WTC11 (cell line): ENCODE data around the gene LRRC70. TPM values are rescaled to one million over a fixed set of nuclear protein-coding genes. Genes with fewer than 3 reads are reported as not detected.
A peak's percentile ranks its signal among the peaks of the same experiment; 100 is the strongest.
"Not testable (repeated sequence)": the region's sequence is repeated elsewhere in the genome, so short reads cannot be mapped to it uniquely, and the experiment has no call there.

Experiments
- ATAC-seq: fragments of 200-7000 bp; cut with Tn5 transposase; 2 replicates; pipeline ENCODE4 v1.10.0; 2021; ENCODE audit warnings: mild to moderate bottlenecking, moderate library complexity
- CTCF ChIA-PET: fragments of 300-600 bp; sonication (Branson Sonifier 250); formaldehyde crosslinking; loops from one replicate; lab custom pipeline; 2021; ENCODE audit warnings: antibody characterized with exemption; lab: Charles Lee
- POLR2A ChIA-PET: fragments of 350-600 bp; sonication (Branson Sonifier 250); formaldehyde crosslinking; loops from one replicate; lab custom pipeline; 2021; ENCODE audit warnings: antibody characterized with exemption; lab: Charles Lee
- DNase-seq: peaks from one replicate; pipeline ENCODE4 v3.0.0; 2021; ENCODE audit warnings: low spot score
- H3K27ac Mint-ChIP-seq: 2 replicates; pipeline ENCODE4 v1.8.0; 2021; ENCODE audit warnings: mixed read lengths
- H3K27me3 Mint-ChIP-seq: 2 replicates; pipeline ENCODE4 v1.8.0; 2021; ENCODE audit warnings: low read depth, mild to moderate bottlenecking, moderate library complexity, mixed read lengths
- H3K36me3 Mint-ChIP-seq: 2 replicates; pipeline ENCODE4 v1.8.0; 2021; ENCODE audit warnings: mixed read lengths
- H3K4me1 Mint-ChIP-seq: 2 replicates; pipeline ENCODE4 v1.8.0; 2022; ENCODE audit warnings: mixed read lengths
- H3K4me3 Mint-ChIP-seq: 2 replicates; pipeline ENCODE4 v1.8.0; 2021; ENCODE audit warnings: mild to moderate bottlenecking, moderate library complexity, mixed read lengths
- H3K9me3 Mint-ChIP-seq: 2 replicates; pipeline ENCODE4 v1.8.0; 2021; ENCODE audit warnings: mixed read lengths
- E2F4 ChIP-seq: sonication (generic); formaldehyde crosslinking; IDR thresholded peaks from 2 replicates; pipeline ENCODE4 v1.8.1; 2022; ENCODE audit warnings: low read depth, mild to moderate bottlenecking, moderate library complexity, missing genetic modification reagents, borderline replicate concordance
- EMX1 ChIP-seq: fragments of 250-450 bp; sonication (Bioruptor Pico); IDR thresholded peaks from 2 replicates; pipeline ENCODE4 v1.8.0; 2021; ENCODE audit warnings: mild to moderate bottlenecking
- ERG ChIP-seq: fragments of 250-450 bp; sonication (Bioruptor Pico); IDR thresholded peaks from 2 replicates; pipeline ENCODE4 v1.8.0; 2021; ENCODE audit warnings: mild to moderate bottlenecking
- ETV6 ChIP-seq: sonication (generic); formaldehyde crosslinking; IDR thresholded peaks from 2 replicates; pipeline ENCODE4 v1.8.1; 2022; ENCODE audit warnings: mild to moderate bottlenecking, missing genetic modification reagents
- FOXJ3 ChIP-seq: sonication (generic); formaldehyde crosslinking; IDR thresholded peaks from 2 replicates; pipeline ENCODE4 v1.9.0; 2021; ENCODE audit warnings: missing genetic modification reagents, mild to moderate bottlenecking, borderline replicate concordance
- IRF2 ChIP-seq: sonication (generic); formaldehyde crosslinking; IDR thresholded peaks from 2 replicates; pipeline ENCODE4 v1.8.0; 2022; ENCODE audit warnings: low read depth, missing genetic modification reagents, borderline replicate concordance
- JUN ChIP-seq: sonication (generic); formaldehyde crosslinking; IDR thresholded peaks from 2 replicates; pipeline ENCODE4 v1.8.0; 2023; ENCODE audit warnings: mild to moderate bottlenecking, missing genetic modification reagents
- MYBL2 ChIP-seq: sonication (generic); formaldehyde crosslinking; IDR thresholded peaks from 2 replicates; pipeline ENCODE4 v1.8.1; 2023; ENCODE audit warnings: mild to moderate bottlenecking, moderate library complexity, missing genetic modification reagents
- USF1 ChIP-seq: sonication (generic); formaldehyde crosslinking; IDR thresholded peaks from 2 replicates; pipeline ENCODE4 v1.8.0; 2022; ENCODE audit warnings: mild to moderate bottlenecking, missing genetic modification reagents
- ZMAT4 ChIP-seq: fragments of 250-450 bp; sonication (Bioruptor Pico); IDR thresholded peaks from 2 replicates; pipeline ENCODE4 v1.9.0; 2021; ENCODE audit warnings: mild to moderate bottlenecking
- total RNA-seq: library from RNA; stranded (reverse); gene quantifications from 3 replicates; pipeline ENCODE4 v1.2.3, GENCODE V29; 2021
- TF ChIP-seq, protein P1 (sequence below): sonication (generic); formaldehyde crosslinking; IDR thresholded peaks from 2 replicates; pipeline ENCODE4 v1.8.1; 2022; ENCODE audit warnings: mild to moderate bottlenecking, missing genetic modification reagents, moderate library complexity, borderline replicate concordance
- TF ChIP-seq, protein P2 (sequence below): sonication (generic); formaldehyde crosslinking; IDR thresholded peaks from 2 replicates; pipeline ENCODE4 v1.8.0; 2023; ENCODE audit warnings: missing genetic modification reagents
- TF ChIP-seq, protein P3 (sequence below): fragments of 250-450 bp; sonication (Bioruptor Pico); IDR thresholded peaks from 2 replicates; pipeline ENCODE4 v1.9.0; 2021; ENCODE audit warnings: mild to moderate bottlenecking, borderline replicate concordance

LRRC70 gene
- total RNA-seq, 1 experiment from 2014 or later: 0.37 TPM

- TF ChIP-seq ETV6 (CRISPR knock-in tag) (no peak), MYBL2 (CRISPR knock-in tag) (no peak), EMX1 (CRISPR knock-in tag) (no peak), ERG (no peak), E2F4 (CRISPR knock-in tag) (no peak), FOXJ3 (no peak)
- TF ChIP-seq, protein P1, sequence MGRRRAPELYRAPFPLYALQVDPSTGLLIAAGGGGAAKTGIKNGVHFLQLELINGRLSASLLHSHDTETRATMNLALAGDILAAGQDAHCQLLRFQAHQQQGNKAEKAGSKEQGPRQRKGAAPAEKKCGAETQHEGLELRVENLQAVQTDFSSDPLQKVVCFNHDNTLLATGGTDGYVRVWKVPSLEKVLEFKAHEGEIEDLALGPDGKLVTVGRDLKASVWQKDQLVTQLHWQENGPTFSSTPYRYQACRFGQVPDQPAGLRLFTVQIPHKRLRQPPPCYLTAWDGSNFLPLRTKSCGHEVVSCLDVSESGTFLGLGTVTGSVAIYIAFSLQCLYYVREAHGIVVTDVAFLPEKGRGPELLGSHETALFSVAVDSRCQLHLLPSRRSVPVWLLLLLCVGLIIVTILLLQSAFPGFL (CRISPR knock-in tag): no peak
- TF ChIP-seq, protein P2, sequence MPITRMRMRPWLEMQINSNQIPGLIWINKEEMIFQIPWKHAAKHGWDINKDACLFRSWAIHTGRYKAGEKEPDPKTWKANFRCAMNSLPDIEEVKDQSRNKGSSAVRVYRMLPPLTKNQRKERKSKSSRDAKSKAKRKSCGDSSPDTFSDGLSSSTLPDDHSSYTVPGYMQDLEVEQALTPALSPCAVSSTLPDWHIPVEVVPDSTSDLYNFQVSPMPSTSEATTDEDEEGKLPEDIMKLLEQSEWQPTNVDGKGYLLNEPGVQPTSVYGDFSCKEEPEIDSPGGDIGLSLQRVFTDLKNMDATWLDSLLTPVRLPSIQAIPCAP (CRISPR knock-in tag): no peak
Observed at GRCh38 chr5:62623271-62623670, 44.7 kb downstream of the LRRC70 start (continued).

DNA sequence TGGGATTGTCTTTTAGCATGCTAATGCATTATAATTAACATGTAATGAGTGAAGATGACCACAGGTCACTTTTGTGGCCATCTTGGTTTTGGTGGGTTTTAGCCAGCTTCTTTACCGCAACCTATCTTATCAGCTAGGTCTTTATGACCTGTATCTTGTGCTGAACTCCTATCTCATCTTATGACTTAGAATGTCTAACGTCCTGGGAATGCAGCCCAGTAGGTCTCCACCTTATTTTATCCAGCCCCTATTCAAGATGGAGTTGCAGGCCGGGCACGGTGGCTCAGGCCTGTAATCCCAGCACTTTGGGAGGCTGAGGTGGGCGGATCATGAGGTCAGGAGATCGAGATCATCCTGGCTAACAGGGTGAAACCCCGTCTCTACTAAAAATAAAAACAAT lies 45.8 kb downstream of the LRRC70 start:
- H3K36me3 Mint-ChIP-seq, H3K4me3 Mint-ChIP-seq, H3K27me3 Mint-ChIP-seq, DNase-seq, H3K9me3 Mint-ChIP-seq, POLR2A ChIA-PET, ATAC-seq, CTCF ChIA-PET, H3K27ac Mint-ChIP-seq: not testable (repeated sequence)
- peaks cover 62% of the 10 kb centered on the region for H3K4me1 Mint-ChIP-seq

- TF ChIP-seq USF1 (CRISPR knock-in tag) (no peak), IRF2 (no peak)
- TF ChIP-seq, all 79 proteins: peak for 0
- no peaks in the 10 kb centered on the region for H3K27me3 Mint-ChIP-seq
- peaks cover 11% of the 10 kb centered on the region; the same call in 1 of the 2 replicates for H3K36me3 Mint-ChIP-seq
- ATAC-seq (peak; percentile 72), DNase-seq (no peak)
- CTCF ChIA-PET: interaction anchor here (1.1 to 1.3 kb wide), 3 partner anchors 40 to 166 kb away, joined by 3 read pairs; no protein-coding TSS in a partner anchor
- H3K4me3 Mint-ChIP-seq: peak overlapping the region; percentile 32
- H3K4me1 Mint-ChIP-seq: peaks cover 46% of the 10 kb centered on the region
- no peaks in the 10 kb centered on the region for H3K9me3 Mint-ChIP-seq
- H3K27ac Mint-ChIP-seq: peak overlapping the region; percentile 54
- POLR2A ChIA-PET: no interaction called here
Observed at GRCh38 chr5:62626534-62626933, 47.9 kb downstream of the LRRC70 start.

DNA sequence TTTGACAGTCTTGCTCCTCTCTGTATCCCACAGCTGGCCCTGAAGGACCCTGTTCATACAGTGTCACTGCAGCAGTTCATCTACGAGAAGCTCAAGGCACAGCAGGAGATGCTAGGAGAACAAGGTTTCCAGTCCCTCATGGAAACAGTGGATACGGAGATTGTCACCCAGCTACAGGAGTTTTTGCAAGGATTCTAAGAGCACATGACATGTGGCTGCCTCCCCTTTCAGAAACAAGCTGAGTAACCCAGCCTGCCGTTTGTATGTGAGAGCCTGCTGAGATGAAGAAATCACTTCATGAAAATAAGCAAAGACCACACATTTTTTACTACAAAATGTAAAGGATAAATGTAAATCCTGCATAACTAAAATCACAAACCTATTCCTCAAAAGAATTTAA lies 48.5 kb downstream of the LRRC70 start:
- H3K4me3 Mint-ChIP-seq: peak overlapping the region; percentile 32
- TF ChIP-seq JUN (no peak), ZMAT4 (no peak)
- TF ChIP-seq, protein P3, sequence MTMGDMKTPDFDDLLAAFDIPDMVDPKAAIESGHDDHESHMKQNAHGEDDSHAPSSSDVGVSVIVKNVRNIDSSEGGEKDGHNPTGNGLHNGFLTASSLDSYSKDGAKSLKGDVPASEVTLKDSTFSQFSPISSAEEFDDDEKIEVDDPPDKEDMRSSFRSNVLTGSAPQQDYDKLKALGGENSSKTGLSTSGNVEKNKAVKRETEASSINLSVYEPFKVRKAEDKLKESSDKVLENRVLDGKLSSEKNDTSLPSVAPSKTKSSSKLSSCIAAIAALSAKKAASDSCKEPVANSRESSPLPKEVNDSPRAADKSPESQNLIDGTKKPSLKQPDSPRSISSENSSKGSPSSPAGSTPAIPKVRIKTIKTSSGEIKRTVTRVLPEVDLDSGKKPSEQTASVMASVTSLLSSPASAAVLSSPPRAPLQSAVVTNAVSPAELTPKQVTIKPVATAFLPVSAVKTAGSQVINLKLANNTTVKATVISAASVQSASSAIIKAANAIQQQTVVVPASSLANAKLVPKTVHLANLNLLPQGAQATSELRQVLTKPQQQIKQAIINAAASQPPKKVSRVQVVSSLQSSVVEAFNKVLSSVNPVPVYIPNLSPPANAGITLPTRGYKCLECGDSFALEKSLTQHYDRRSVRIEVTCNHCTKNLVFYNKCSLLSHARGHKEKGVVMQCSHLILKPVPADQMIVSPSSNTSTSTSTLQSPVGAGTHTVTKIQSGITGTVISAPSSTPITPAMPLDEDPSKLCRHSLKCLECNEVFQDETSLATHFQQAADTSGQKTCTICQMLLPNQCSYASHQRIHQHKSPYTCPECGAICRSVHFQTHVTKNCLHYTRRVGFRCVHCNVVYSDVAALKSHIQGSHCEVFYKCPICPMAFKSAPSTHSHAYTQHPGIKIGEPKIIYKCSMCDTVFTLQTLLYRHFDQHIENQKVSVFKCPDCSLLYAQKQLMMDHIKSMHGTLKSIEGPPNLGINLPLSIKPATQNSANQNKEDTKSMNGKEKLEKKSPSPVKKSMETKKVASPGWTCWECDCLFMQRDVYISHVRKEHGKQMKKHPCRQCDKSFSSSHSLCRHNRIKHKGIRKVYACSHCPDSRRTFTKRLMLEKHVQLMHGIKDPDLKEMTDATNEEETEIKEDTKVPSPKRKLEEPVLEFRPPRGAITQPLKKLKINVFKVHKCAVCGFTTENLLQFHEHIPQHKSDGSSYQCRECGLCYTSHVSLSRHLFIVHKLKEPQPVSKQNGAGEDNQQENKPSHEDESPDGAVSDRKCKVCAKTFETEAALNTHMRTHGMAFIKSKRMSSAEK (CRISPR knock-in tag): no peak
- TF ChIP-seq, all 79 proteins: peak for 0
- POLR2A ChIA-PET: no interaction called here
- Mint-ChIP-seq H3K27me3 (no peaks in the 10 kb centered on the region), H3K9me3 (no peaks in the 10 kb centered on the region), H3K4me1 (peaks cover 46% of the 10 kb centered on the region), H3K36me3 (peaks cover 16% of the 10 kb centered on the region; the same call in 1 of the 2 replicates), H3K27ac (peak overlapping the region; percentile 54; the same call in 1 of the 2 replicates)
- ATAC-seq: peak; percentile 42
- CTCF ChIA-PET: interaction anchor here (0.7 to 1.3 kb wide), 4 partner anchors 41 to 183 kb away, joined by 3 read pairs; no protein-coding TSS in a partner anchor
- DNase-seq: no peak
